CD4-positive, alpha-beta T cell treated with Interleukin-6 at 100 ng/mL for 8 hours (primary cell): Measurements from ENCODE around the gene NTF3.

ENCODE experiments used
- DNase-seq: peaks from one replicate; pipeline ENCODE4 v3.0.0-alpha.2; 2020; ENCODE audit warnings: mixed read lengths, low spot score

NTF3 gene

GRCh38 chr12:5511644-5512600 lies 80.0 kb downstream of the NTF3 start:
- DNase-seq = no peak

GRCh38 chr12:5512601-5512970 lies 80.7 kb downstream of the NTF3 start:
- DNase-seq = no peak

DNA sequence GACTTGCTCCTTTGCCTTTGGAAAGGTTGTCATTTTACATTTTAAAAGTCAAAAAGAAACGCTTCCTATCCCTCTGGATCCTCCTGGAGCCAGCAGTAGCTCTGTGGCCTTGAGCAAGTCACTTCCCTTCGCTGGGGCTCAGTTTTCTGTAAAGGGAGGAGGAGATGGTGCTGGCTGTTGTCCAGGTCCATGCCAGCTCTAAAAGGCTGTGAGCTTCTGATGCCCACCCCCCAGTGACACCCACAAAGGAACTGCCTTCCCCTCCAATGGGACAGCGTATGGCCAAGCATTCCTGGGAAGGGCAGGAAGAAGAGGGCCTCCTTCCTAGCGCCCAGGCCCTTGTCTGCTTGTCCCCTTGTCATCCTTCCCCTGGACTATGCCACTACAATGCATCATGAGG lies 81.5 kb downstream of the NTF3 start:
- no peak for DNase-seq

- no peak for DNase-seq
Observed at GRCh38 chr12:5514016-5514415, 82.1 kb downstream of the NTF3 start.

- no peak for DNase-seq
Observed at GRCh38 chr12:5514545-5514944, 82.6 kb downstream of the NTF3 start.

DNA sequence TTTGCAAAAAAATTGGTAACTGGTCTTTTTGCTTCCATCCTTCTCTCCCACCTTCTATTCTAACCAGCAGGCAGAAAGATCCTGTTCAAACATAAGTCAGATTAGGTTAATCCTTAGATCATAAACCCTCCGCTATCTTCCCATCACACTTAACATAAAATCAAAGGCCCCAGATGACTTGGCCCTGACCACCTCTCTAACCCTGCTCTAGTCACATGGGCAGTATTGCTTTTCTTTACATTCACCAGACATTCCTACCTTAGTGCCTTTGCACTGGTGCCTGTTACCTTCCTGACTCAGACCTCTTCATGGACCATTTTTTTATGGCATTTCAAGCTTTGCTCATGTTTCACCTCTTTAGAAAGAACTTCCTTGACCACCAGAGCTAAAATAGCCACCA lies 83.5 kb downstream of the NTF3 start:
- no peak for DNase-seq

DNA sequence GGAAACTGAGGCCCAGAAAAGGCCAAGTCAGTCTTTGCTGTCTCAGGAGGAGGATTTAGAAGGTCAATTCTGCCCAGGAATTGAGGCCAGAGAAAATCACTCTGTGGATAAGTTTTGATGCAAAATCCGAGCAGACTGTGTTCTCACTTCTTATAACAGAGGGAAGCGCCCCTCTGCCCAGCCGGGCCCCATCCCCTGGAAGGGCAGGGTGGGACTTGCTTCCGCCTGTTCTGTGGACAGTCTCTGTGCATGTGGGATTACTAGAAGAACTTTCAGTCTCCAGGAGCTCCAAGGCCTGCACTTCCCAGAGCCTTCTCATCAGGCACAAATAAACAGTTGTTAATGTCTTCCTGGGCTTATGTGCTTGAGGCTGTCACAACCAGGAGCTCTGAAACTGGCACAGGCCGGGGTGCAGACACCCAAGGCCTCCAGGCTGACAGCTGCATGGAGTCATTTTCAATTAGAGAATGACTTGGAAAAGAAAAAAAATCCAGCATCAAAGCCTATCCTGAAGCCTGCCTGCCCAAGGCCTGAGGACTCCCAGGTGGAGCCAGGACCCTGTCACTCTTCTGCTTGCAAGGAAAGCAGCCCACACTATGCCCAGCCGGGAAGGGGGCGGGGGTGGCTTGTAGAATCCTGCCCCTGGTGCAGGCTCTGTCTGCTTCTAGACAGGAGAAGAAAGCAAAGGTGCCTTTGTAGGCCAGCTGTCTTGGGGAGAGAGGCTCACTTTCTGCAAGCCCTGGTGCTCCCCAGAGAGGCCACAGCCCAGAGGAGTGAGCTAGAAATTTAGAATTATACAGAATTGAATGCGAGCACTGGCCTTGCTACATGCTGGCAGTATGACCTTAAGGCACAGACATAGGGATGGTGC lies 84.7 kb downstream of the NTF3 start:
- no peak for DNase-seq

DNA sequence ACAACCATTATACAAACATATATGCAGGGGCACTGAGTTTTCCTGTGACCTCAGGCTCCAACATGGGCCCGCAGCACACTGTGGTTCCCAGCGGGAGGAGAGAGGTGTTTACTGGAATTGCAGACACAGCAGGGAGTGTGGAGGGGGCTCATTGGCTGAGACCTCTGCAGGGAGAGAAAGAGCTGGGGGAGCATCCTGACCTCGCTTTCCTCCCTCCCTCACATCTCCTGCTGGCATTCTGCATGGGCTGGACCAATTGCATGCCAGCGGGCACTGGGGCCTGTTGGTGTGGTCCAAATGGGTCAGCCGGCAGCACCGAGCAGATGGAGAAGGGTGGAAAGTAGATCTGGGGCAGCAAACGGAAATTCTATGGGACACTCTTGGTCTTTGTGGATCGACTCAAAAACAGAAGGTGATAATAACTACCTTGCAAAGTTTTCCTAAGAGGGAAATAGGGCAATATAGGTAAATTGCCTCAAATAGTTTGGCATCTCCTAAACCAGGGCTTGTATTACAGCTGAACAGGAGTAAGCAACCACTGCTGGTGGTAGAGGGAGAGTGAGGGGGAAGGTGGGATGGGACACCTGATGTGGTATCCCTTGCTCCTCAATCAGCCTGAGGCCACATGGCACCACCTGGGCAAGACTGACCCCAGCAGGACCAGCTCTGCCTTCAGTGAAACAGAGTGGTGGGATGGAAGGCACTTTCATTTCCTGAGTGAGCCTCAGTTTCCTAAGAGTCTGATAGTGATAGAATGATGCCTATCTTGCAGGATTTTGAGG lies 86.9 kb downstream of the NTF3 start:
- DNase-seq = no peak

DNA sequence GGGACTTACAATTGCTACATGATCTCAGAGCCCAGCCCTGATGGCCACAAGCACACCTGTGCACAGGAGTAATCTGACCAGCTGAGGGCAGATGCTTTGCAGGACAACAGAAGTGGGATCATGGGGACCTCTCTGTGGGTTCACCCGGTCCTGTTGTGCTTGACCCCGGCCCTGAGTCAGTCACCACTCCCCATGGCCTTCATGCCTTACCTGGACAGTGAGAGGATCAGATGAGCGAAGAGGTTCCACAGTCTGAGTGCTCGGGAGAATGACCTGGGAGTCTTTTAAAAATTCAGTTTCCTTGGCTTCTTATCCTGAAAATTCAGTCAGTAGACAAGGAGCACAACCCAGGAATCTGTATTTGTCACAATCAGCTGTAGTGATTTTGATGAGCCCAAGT lies 88.1 kb downstream of the NTF3 start:
- DNase-seq = no peak

- no peak for DNase-seq
Observed at GRCh38 chr12:5520831-5521230, 88.9 kb downstream of the NTF3 start.

DNA sequence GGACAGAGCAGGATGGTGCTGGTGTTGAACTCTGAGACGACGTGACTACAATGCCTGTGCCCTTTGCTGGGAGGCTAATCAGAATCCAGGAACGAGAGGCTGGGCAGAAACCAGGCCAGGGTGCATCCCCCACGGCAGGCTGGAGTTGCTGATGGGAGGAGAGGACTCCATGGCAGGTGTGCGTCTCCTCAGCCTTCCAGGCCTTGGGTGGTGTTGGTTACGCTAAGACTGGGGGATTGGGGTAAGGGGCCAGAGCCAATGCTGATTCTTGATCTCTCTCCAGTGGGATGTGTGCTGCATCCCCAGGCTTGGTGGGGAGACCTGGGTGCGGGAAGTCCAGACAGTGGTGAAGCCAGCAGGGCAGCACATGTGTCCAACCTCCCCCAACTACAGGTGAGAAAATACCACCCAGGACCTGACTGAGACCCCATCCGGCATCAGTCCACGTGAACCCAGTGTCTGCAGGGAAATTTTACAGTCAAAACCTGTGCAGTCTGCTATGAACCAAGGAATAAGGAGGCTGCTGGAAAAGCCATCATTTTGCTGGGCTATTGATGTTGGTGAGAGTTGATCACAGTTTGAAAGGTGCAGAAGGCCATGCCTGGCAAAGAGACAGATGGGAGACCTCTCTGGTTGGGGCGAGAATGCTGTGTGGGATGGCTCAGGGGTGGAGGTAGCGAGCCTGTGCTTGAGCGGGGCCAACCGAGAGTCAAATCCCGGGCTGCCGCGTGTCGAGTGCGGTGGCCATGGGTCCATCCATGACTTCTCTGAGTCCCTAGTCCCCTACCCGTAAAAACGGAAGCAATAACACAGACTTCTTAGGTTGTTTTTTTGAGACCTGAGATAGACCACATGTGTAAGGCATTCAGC lies 89.8 kb downstream of the NTF3 start:
- DNase-seq = no peak

GRCh38 chr12:5522432-5523335 lies 90.8 kb downstream of the NTF3 start:
- DNase-seq = no peak

- no peak for DNase-seq
Observed at GRCh38 chr12:5523396-5524115, 91.6 kb downstream of the NTF3 start.

GRCh38 chr12:5524116-5524768 lies 92.3 kb downstream of the NTF3 start:
- no peak for DNase-seq

DNA sequence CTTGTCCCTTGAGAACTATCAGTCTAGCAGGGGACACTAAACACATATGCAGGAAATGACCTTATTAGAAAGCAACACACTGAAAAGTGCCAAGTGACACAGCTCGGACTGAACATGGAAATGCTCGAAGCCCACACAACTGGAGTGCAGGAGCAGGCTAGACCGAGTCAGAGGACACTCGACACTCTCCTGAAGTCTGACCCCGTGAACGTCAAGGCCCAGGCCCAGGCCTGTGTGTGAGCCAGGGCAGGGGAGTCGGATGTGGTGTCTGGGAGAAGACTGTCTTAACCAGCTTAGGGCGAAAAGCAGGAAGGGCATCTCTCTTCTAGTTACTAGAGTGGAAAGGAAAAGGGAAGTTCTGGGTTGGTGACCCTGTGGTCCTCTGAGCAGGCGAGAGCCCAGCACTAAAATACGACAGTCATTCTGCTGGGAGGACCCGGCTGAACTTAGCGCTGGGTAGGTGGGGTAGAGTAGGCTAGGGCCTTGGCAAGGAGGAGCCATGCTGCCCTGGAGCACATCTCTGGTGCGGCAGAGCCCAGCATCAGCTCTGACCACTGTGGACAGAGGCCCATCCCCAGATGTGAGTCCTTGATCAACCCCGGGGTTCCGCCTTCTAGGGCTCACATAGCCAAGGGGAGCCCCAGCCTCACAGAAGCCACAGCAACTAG lies 93.0 kb downstream of the NTF3 start:
- DNase-seq = no peak

DNA sequence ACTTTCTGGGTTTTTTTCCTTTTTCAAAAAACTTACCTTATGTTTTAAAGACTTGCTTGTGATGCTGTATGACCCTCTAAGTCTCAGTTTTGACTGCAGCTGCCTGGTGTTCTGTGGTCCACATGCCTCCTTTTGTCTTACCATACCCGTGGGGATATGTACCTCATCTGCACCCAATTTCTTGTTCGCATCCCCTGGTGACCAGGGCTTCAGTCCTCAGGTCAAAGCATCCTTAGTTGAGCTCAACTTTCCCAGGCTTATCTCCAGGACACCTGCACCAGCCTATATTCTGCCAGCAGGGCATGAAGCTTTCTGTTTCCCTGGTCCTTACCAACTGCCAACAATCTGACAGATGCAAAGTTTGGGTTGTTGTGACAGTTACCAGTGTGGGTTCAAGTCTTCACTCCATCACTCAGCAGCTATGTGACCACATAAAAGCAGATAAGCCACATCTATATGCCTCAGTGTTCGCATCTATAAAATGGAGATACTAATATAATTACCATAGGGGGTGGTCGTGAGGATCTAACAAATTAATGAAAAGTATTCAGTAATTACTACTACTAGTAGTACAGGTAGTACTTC lies 94.0 kb downstream of the NTF3 start:
- DNase-seq = no peak

- DNase-seq = no peak
Observed at GRCh38 chr12:5533368-5533767, 101.5 kb downstream of the NTF3 start.
